Measurements from ENCODE around the gene C2orf49.
A peak's percentile ranks its signal among the peaks of the same experiment; 100 is the strongest.

C2orf49 gene

GRCh38 chr2:105338020-105338385 lies 663 bp downstream of the C2orf49 start:
- peaks cover 0 to 1% of the 10 kb centered on the region in 2 experiments for H3K4me1 ChIP-seq (ENCODE audit: control insufficient read depth in 1 of 2, insufficient read depth in 2 of 2, low read length in 2 of 2)
- H3K18ac ChIP-seq (ENCODE audit: low read length): peak overlapping the region; percentile 64
- peaks cover 8% of the 10 kb centered on the region for H3K79me2 ChIP-seq (ENCODE audit: control insufficient read depth, insufficient read depth, low read length, poor library complexity)
- peak overlapping the region; percentile 63 for H3K4me2 ChIP-seq (ENCODE audit: low read length)
- H3K14ac ChIP-seq (ENCODE audit: low read length): no peak overlapping the region
- peak overlapping the region; percentile 89 for H3K4me3 ChIP-seq (ENCODE audit: low read depth, low read length)
- H2BK120ac ChIP-seq (ENCODE audit: insufficient read depth, low read length, poor library complexity): no peak overlapping the region
- H4K91ac ChIP-seq (ENCODE audit: low read depth, low read length): no peak overlapping the region
- H3K36me3 ChIP-seq (ENCODE audit: control insufficient read depth in 1 of 2, insufficient read depth in 2 of 2, low read length in 2 of 2): peaks cover 5 to 17% of the 10 kb centered on the region in 2 experiments
- H3K79me1 ChIP-seq (ENCODE audit: low read length): peaks cover 7% of the 10 kb centered on the region
- 100% methylated on average over 1 of the region's 5 CpGs for WGBS (ENCODE audit: extremely low coverage, insufficient coverage, insufficient read length)
- peak overlapping the region; percentile 90 for H4K8ac ChIP-seq (ENCODE audit: low read depth, low read length)
- DNase-seq: peak in 1 of 2 donors; percentile 33
- peak overlapping the region; percentile 96 for H3K4ac ChIP-seq (ENCODE audit: low read depth, low read length)
- no peak overlapping the region for H2AK5ac ChIP-seq (ENCODE audit: low read length)
- H3K27ac ChIP-seq (ENCODE audit: low read depth, low read length): no peak overlapping the region
- no peaks in the 10 kb centered on the region for H3K9me3 ChIP-seq (ENCODE audit: insufficient read depth, low read depth, low read length)
- no peaks in the 10 kb centered on the region for H3K27me3 ChIP-seq (ENCODE audit: insufficient read depth, low read length)
- no peak overlapping the region for H2BK5ac ChIP-seq (ENCODE audit: low read depth, low read length, poor library complexity)
- H3K23ac ChIP-seq (ENCODE audit: low read length): no peak overlapping the region
- peak overlapping the region; percentile 77 for H2AFZ ChIP-seq (ENCODE audit: insufficient read depth, low read length, poor library complexity)
- no peak overlapping the region for H2BK12ac ChIP-seq (ENCODE audit: low read length)
- peak overlapping the region; percentile 86 for H3K9ac ChIP-seq (ENCODE audit: low read length)
- no peak overlapping the region for H4K12ac ChIP-seq (ENCODE audit: low read depth, low read length)

GRCh38 chr2:105339414-105339813 lies 2.1 kb downstream of the C2orf49 start:
- Histone ChIP-seq H3K9ac (ENCODE audit: low read length) (no peak overlapping the region), H3K18ac (ENCODE audit: low read length) (no peak overlapping the region), H3K9me3 (ENCODE audit: insufficient read depth, low read depth, low read length) (no peaks in the 10 kb centered on the region), H3K23ac (ENCODE audit: low read length) (no peak overlapping the region), H4K8ac (ENCODE audit: low read depth, low read length) (no peak overlapping the region), H2AFZ (ENCODE audit: insufficient read depth, low read length, poor library complexity) (no peak overlapping the region), H3K79me1 (ENCODE audit: low read length) (peaks cover 7% of the 10 kb centered on the region), H2BK5ac (ENCODE audit: low read depth, low read length, poor library complexity) (no peak overlapping the region), H2BK12ac (ENCODE audit: low read length) (no peak overlapping the region), H3K4me1 (ENCODE audit: control insufficient read depth in 1 of 2, insufficient read depth in 2 of 2, low read length in 2 of 2) (peaks cover 0 to 1% of the 10 kb centered on the region in 2 experiments), H2AK5ac (ENCODE audit: low read length) (no peak overlapping the region), H4K91ac (ENCODE audit: low read depth, low read length) (no peak overlapping the region), H3K4me2 (ENCODE audit: low read length) (no peak overlapping the region), H3K27ac (ENCODE audit: low read depth, low read length) (no peak overlapping the region), H3K4me3 (ENCODE audit: low read depth, low read length) (no peak overlapping the region), H3K36me3 (ENCODE audit: control insufficient read depth in 1 of 2, insufficient read depth in 2 of 2, low read length in 2 of 2) (peaks cover 8 to 19% of the 10 kb centered on the region in 2 experiments), H3K79me2 (ENCODE audit: control insufficient read depth, insufficient read depth, low read length, poor library complexity) (peaks cover 8% of the 10 kb centered on the region), H2BK120ac (ENCODE audit: insufficient read depth, low read length, poor library complexity) (no peak overlapping the region), H3K27me3 (ENCODE audit: insufficient read depth, low read length) (no peaks in the 10 kb centered on the region), H3K4ac (ENCODE audit: low read depth, low read length) (peak overlapping the region; percentile 55), H4K12ac (ENCODE audit: low read depth, low read length) (no peak overlapping the region), H3K14ac (ENCODE audit: low read length) (no peak overlapping the region)
- DNase-seq: no peak
- no CpG with 5 or more reads among the region's 4 CpGs for WGBS (ENCODE audit: extremely low coverage, insufficient coverage, insufficient read length)

- Histone ChIP-seq H3K4me3 (ENCODE audit: low read depth, low read length) (no peak overlapping the region), H2AK5ac (ENCODE audit: low read length) (no peak overlapping the region), H3K79me1 (ENCODE audit: low read length) (no peaks in the 10 kb centered on the region), H3K9me3 (ENCODE audit: insufficient read depth, low read depth, low read length) (no peaks in the 10 kb centered on the region), H2AFZ (ENCODE audit: insufficient read depth, low read length, poor library complexity) (no peak overlapping the region), H3K4me1 (ENCODE audit: control insufficient read depth in 1 of 2, insufficient read depth in 2 of 2, low read length in 2 of 2) (no peaks in the 10 kb centered on the region), H3K27ac (ENCODE audit: low read depth, low read length) (no peak overlapping the region), H3K9ac (ENCODE audit: low read length) (no peak overlapping the region), H4K8ac (ENCODE audit: low read depth, low read length) (no peak overlapping the region), H3K27me3 (ENCODE audit: insufficient read depth, low read length) (no peaks in the 10 kb centered on the region), H3K4me2 (ENCODE audit: low read length) (no peak overlapping the region), H4K12ac (ENCODE audit: low read depth, low read length) (no peak overlapping the region), H3K79me2 (ENCODE audit: control insufficient read depth, insufficient read depth, low read length, poor library complexity) (no peaks in the 10 kb centered on the region), H3K4ac (ENCODE audit: low read depth, low read length) (no peak overlapping the region), H2BK5ac (ENCODE audit: low read depth, low read length, poor library complexity) (no peak overlapping the region), H3K18ac (ENCODE audit: low read length) (no peak overlapping the region), H3K23ac (ENCODE audit: low read length) (no peak overlapping the region), H3K14ac (ENCODE audit: low read length) (no peak overlapping the region), H2BK12ac (ENCODE audit: low read length) (no peak overlapping the region), H3K36me3 (ENCODE audit: control insufficient read depth in 1 of 2, insufficient read depth in 2 of 2, low read length in 2 of 2) (peaks cover 18 to 38% of the 10 kb centered on the region in 2 experiments), H4K91ac (ENCODE audit: low read depth, low read length) (no peak overlapping the region), H2BK120ac (ENCODE audit: insufficient read depth, low read length, poor library complexity) (no peak overlapping the region)
- no CpG with 5 or more reads among the region's 4 CpGs for WGBS (ENCODE audit: extremely low coverage, insufficient coverage, insufficient read length)
- DNase-seq: peak in 1 of 2 donors; percentile 85
These were observed 7.5 kb downstream of the C2orf49 start for GRCh38 chr2:105344704-105345345.

GRCh38 chr2:105357122-105357521 lies 19.8 kb downstream of the C2orf49 start:
- Histone ChIP-seq H2BK120ac (ENCODE audit: insufficient read depth, low read length, poor library complexity) (no peak overlapping the region), H4K12ac (ENCODE audit: low read depth, low read length) (no peak overlapping the region), H2AK5ac (ENCODE audit: low read length) (no peak overlapping the region), H3K18ac (ENCODE audit: low read length) (no peak overlapping the region), H3K4me1 (ENCODE audit: control insufficient read depth in 1 of 2, insufficient read depth in 2 of 2, low read length in 2 of 2) (no peaks in the 10 kb centered on the region), H3K4ac (ENCODE audit: low read depth, low read length) (no peak overlapping the region), H2AFZ (ENCODE audit: insufficient read depth, low read length, poor library complexity) (no peak overlapping the region), H2BK5ac (ENCODE audit: low read depth, low read length, poor library complexity) (no peak overlapping the region), H3K79me1 (ENCODE audit: low read length) (no peaks in the 10 kb centered on the region), H3K4me3 (ENCODE audit: low read depth, low read length) (no peak overlapping the region), H3K27me3 (ENCODE audit: insufficient read depth, low read length) (no peaks in the 10 kb centered on the region), H3K4me2 (ENCODE audit: low read length) (no peak overlapping the region), H3K27ac (ENCODE audit: low read depth, low read length) (no peak overlapping the region), H4K91ac (ENCODE audit: low read depth, low read length) (no peak overlapping the region), H3K14ac (ENCODE audit: low read length) (no peak overlapping the region), H3K79me2 (ENCODE audit: control insufficient read depth, insufficient read depth, low read length, poor library complexity) (no peaks in the 10 kb centered on the region), H2BK12ac (ENCODE audit: low read length) (no peak overlapping the region), H3K9ac (ENCODE audit: low read length) (no peak overlapping the region), H3K36me3 (ENCODE audit: control insufficient read depth in 1 of 2, insufficient read depth in 2 of 2, low read length in 2 of 2) (peaks cover 16 to 30% of the 10 kb centered on the region in 2 experiments), H4K8ac (ENCODE audit: low read depth, low read length) (no peak overlapping the region), H3K23ac (ENCODE audit: low read length) (no peak overlapping the region), H3K9me3 (ENCODE audit: insufficient read depth, low read depth, low read length) (no peaks in the 10 kb centered on the region)
- peak in 1 of 2 donors; percentile 42 for DNase-seq
- no CpG with 5 or more reads among the region's 1 CpG for WGBS (ENCODE audit: extremely low coverage, insufficient coverage, insufficient read length)
